OCI-LY1 (cell line): Measurements from ENCODE around the gene RUNX1.

Experiments used
- H2AFZ ChIP-seq: fragments of 200-600 bp; sonication (generic), shearing (Covaris generic); 2 replicates; pipeline ENCODE4 v1.6.0; 2014; ENCODE audit warnings: antibody characterized with exemption, mild to moderate bottlenecking, low read length
- H3F3A ChIP-seq: fragments of 200-600 bp; sonication (generic), shearing (Covaris generic); 2 replicates; pipeline ENCODE4 v1.6.0; 2014; ENCODE audit warnings: mild to moderate bottlenecking, antibody characterized with exemption, low read length, moderate library complexity; ENCODE audit not compliant: insufficient read depth
- H3K27ac ChIP-seq: fragments of 200-600 bp; sonication (generic); 2 replicates; pipeline ENCODE4 v1.5.1; 2014; ENCODE audit warnings: low read length, mixed run types, mild to moderate bottlenecking, low read depth; ENCODE audit not compliant: poor library complexity, severe bottlenecking
- H3K27me3 ChIP-seq: fragments of 200-600 bp; sonication (generic); 2 replicates; pipeline ENCODE4 v1.6.0; 2014; ENCODE audit warnings: antibody characterized with exemption, mild to moderate bottlenecking, low read length, moderate library complexity; ENCODE audit not compliant: insufficient read depth
- H3K36me3 ChIP-seq: fragments of 200-600 bp; sonication (generic); 2 replicates; pipeline ENCODE4 v1.6.1; 2014; ENCODE audit warnings: mild to moderate bottlenecking, antibody characterized with exemption, low read length, moderate library complexity, mixed read lengths; ENCODE audit not compliant: insufficient read depth
- H3K4me1 ChIP-seq: fragments of 200-600 bp; sonication (generic); 2 replicates; pipeline ENCODE4 v1.5.1; 2014; ENCODE audit warnings: mild to moderate bottlenecking, low read length, moderate library complexity; ENCODE audit not compliant: insufficient read depth, severe bottlenecking
- H3K4me2 ChIP-seq: fragments of 200-600 bp; sonication (generic), shearing (Covaris generic); 2 replicates; pipeline ENCODE4 v1.6.1; 2014; ENCODE audit warnings: low read length
- H3K4me3 ChIP-seq: fragments of 200-600 bp; sonication (generic); 2 replicates; pipeline ENCODE4 v1.5.1; 2014; ENCODE audit warnings: low read length, low read depth, mild to moderate bottlenecking, mixed read lengths; ENCODE audit not compliant: poor library complexity, severe bottlenecking
- H3K79me2 ChIP-seq: fragments of 200-600 bp; shearing (Covaris generic); 2 replicates; pipeline ENCODE4 v1.6.1; 2016; ENCODE audit warnings: mixed run types, low read length, mixed read lengths; ENCODE audit not compliant: insufficient read depth
- H3K9ac ChIP-seq: fragments of 200-600 bp; sonication (generic), shearing (Covaris generic); 2 replicates; pipeline ENCODE4 v1.6.1; 2014; ENCODE audit warnings: mild to moderate bottlenecking, low read length, mixed read lengths
- H3K9me2 ChIP-seq: fragments of 200-600 bp; sonication (generic), shearing (Covaris generic); 2 replicates; pipeline ENCODE4 v1.6.1; 2014; ENCODE audit warnings: low read depth, mild to moderate bottlenecking, low read length, mixed read lengths
- H3K9me3 ChIP-seq: fragments of 200-600 bp; shearing (Covaris generic); 2 replicates; pipeline ENCODE4 v1.6.1; 2014; ENCODE audit warnings: low read length, mixed read lengths
- H4K20me1 ChIP-seq: fragments of 200-600 bp; sonication (generic), shearing (Covaris generic); 2 replicates; pipeline ENCODE4 v1.6.0; 2016; ENCODE audit warnings: mild to moderate bottlenecking, low read length; ENCODE audit not compliant: insufficient read depth
- EZH2 ChIP-seq: fragments of 200-600 bp; sonication (generic), shearing (Covaris generic); IDR thresholded peaks from 2 replicates; pipeline ENCODE4 v1.8.0; 2017; ENCODE audit warnings: borderline replicate concordance, mixed run types, mild to moderate bottlenecking, antibody characterized with exemption, low read length, moderate library complexity, mixed read lengths
- TF ChIP-seq, protein P1 (sequence below): fragments of 200-600 bp; sonication (generic), shearing (Covaris generic); IDR thresholded peaks from 2 replicates; pipeline ENCODE4 v1.5.1; 2017; ENCODE audit warnings: mild to moderate bottlenecking, antibody characterized with exemption, low read length, moderate library complexity, mixed read lengths

The RUNX1 gene

DNA sequence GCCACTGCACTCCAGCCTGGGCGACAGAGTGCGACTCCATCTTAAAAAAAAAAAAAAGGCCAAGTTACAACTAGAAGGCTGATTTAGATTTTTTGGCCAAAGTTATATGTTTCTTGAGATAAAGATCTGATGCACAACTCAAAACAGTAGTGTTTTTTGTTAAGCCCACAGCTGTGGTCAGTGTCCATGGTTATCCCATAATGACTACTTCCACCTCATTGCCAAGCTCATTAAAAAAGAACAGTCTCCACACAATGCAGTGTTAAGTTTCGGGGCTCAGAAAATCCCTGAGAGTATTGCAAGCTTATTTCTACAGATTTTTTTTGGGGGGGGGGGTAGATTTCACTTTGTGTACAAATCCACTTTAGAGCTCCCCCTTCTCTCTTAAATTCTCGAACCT is 120.5 kb downstream of the RUNX1 start:
- Histone ChIP-seq H3K9me2 (no peaks in the 10 kb centered on the region), H3K9ac (no peak overlapping the region), H2AFZ (no peak overlapping the region), H4K20me1 (no peaks in the 10 kb centered on the region), H3K36me3 (0 out of 2 replicates have a peak, but pooled peaks cover 4% of the 10 kb centered on the region), H3F3A (no peaks in the 10 kb centered on the region), H3K9me3 (no peaks in the 10 kb centered on the region), H3K27me3 (no peaks in the 10 kb centered on the region), H3K4me2 (no peak overlapping the region), H3K4me3 (no peak overlapping the region), H3K79me2 (peaks cover 4% of the 10 kb centered on the region; the same call in 1 of the 2 replicates), H3K4me1 (peaks cover 10% of the 10 kb centered on the region), H3K27ac (no peak overlapping the region)
- TF ChIP-seq, protein P1, sequence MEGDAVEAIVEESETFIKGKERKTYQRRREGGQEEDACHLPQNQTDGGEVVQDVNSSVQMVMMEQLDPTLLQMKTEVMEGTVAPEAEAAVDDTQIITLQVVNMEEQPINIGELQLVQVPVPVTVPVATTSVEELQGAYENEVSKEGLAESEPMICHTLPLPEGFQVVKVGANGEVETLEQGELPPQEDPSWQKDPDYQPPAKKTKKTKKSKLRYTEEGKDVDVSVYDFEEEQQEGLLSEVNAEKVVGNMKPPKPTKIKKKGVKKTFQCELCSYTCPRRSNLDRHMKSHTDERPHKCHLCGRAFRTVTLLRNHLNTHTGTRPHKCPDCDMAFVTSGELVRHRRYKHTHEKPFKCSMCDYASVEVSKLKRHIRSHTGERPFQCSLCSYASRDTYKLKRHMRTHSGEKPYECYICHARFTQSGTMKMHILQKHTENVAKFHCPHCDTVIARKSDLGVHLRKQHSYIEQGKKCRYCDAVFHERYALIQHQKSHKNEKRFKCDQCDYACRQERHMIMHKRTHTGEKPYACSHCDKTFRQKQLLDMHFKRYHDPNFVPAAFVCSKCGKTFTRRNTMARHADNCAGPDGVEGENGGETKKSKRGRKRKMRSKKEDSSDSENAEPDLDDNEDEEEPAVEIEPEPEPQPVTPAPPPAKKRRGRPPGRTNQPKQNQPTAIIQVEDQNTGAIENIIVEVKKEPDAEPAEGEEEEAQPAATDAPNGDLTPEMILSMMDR, result no peak
- TF ChIP-seq EZH2, result no peak

DNA sequence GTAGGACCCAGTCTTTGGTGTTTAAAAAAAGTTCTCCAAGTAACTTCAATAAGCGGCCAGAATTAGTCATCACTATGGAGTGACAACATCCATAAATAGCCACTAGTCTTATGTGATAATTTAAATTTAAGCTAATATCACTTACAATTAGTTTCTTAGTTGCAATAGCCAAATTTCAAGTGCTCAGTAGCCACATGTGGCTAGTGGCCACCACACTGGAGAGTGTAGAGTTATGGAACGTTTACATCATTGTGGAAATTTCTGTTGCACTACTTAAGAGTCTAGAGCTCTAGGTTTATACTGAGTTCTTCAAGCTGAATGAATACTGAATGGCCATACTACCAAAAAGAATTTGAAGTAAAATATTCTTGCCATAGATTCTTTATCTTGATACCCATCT is 121.1 kb downstream of the RUNX1 start:
- Histone ChIP-seq H3K9ac (no peak overlapping the region), H4K20me1 (no peaks in the 10 kb centered on the region), H3K9me2 (no peaks in the 10 kb centered on the region), H3K4me3 (no peak overlapping the region), H3K4me1 (peaks cover 9% of the 10 kb centered on the region), H3K9me3 (no peaks in the 10 kb centered on the region), H3K27me3 (no peaks in the 10 kb centered on the region), H3K36me3 (0 out of 2 replicates have a peak, but pooled peaks cover 4% of the 10 kb centered on the region), H2AFZ (no peak overlapping the region), H3K79me2 (peaks cover 4% of the 10 kb centered on the region; the same call in 1 of the 2 replicates), H3K27ac (no peak overlapping the region), H3F3A (no peaks in the 10 kb centered on the region), H3K4me2 (no peak overlapping the region)
- TF ChIP-seq EZH2, result no peak
- TF ChIP-seq, protein P1, result no peak

DNA sequence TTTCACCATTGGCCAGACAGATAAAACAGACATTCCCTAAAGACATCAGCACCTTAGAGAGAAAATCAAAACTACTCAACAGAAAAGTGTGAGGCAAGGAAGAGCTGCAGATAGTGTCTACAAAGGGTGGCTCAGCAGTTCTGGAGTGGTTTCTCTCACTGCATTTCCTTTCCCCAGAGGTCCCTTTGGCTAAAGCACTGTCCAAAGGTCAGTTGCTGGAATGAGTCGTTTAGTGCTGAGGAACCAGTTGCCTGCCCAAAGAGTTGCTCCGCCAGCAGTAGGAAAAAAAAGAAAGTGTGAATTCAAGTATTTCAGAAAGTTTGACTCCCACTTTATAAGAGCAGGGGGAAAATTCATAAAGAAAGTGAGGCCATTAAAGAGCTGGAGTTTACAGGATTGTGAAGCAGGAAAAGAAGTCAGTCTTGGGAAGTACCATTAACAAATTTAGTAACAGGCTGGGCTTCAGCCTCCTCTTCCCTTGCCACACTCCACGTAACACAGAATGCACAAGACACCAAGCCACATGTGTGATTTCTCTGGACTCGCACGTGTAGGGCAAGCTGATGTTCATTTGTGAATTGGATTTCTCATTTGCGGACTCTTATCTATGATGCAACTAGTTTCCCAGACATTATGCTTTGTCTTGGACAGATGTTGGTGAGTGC is 122.2 kb downstream of the RUNX1 start:
- no peak overlapping the region for H3K4me3 ChIP-seq
- no peak overlapping the region for H2AFZ ChIP-seq
- H4K20me1 ChIP-seq, result no peaks in the 10 kb centered on the region
- peaks cover 4% of the 10 kb centered on the region; the same call in 1 of the 2 replicates for H3K79me2 ChIP-seq
- TF ChIP-seq EZH2, result no peak
- TF ChIP-seq, protein P1, result no peak
- 0 out of 2 replicates have a peak, but pooled peaks cover 4% of the 10 kb centered on the region for H3K36me3 ChIP-seq
- H3K4me1 ChIP-seq, result peaks cover 9% of the 10 kb centered on the region
- no peak overlapping the region for H3K4me2 ChIP-seq
- H3K9me2 ChIP-seq, result no peaks in the 10 kb centered on the region
- no peaks in the 10 kb centered on the region for H3K9me3 ChIP-seq
- H3K27me3 ChIP-seq, result no peaks in the 10 kb centered on the region
- no peak overlapping the region for H3K9ac ChIP-seq
- H3K27ac ChIP-seq, result no peak overlapping the region
- no peaks in the 10 kb centered on the region for H3F3A ChIP-seq
